ENCODE measurements around the gene HCST. TPM values are rescaled to one million over a fixed set of nuclear protein-coding genes. Genes with fewer than 3 reads are reported as not detected.
"Not testable (repeated sequence)": the region's sequence is repeated elsewhere in the genome, so short reads cannot be mapped to it uniquely, and the experiment has no call there.

Gene HCST
- total RNA-seq, 6 experiments from 2014 or later, result 0.96 to 4.1 (median 1.2) TPM

DNA sequence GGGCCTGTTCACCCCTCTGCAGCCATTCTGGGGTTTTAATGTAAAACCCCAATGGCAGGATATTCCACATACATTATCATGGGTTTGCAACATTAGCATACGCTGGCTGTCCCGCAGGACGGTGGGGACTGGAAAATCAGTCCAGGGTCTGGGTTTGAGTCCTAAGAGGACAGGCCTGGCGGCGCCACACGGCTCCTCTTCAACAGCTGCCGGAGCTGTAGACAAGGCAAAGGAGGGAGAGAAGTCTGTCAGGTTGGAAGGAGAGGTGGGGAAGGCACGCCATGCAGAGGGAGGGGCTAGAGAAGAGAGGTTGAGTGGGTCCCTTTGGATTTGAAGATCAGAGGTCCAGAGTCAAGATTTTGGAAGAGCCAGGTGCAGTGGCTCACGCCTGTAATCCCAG is 13.9 kb upstream of the HCST start:
- Mint-ChIP-seq H3K4me1 (ENCODE audit: low read depth) (0 out of 2 replicates have a peak, but pooled peaks cover 6% of the 10 kb centered on the region), H3K36me3 (ENCODE audit: low read depth) (peaks cover 39% of the 10 kb centered on the region), H3K9me3 (no peaks in the 10 kb centered on the region), H3K4me3 (no peak overlapping the region), H3K27me3 (ENCODE audit: insufficient read depth) (no peaks in the 10 kb centered on the region; the same call in 1 of the 2 replicates), H3K27ac (no peak overlapping the region)
- TF ChIP-seq, protein P1, sequence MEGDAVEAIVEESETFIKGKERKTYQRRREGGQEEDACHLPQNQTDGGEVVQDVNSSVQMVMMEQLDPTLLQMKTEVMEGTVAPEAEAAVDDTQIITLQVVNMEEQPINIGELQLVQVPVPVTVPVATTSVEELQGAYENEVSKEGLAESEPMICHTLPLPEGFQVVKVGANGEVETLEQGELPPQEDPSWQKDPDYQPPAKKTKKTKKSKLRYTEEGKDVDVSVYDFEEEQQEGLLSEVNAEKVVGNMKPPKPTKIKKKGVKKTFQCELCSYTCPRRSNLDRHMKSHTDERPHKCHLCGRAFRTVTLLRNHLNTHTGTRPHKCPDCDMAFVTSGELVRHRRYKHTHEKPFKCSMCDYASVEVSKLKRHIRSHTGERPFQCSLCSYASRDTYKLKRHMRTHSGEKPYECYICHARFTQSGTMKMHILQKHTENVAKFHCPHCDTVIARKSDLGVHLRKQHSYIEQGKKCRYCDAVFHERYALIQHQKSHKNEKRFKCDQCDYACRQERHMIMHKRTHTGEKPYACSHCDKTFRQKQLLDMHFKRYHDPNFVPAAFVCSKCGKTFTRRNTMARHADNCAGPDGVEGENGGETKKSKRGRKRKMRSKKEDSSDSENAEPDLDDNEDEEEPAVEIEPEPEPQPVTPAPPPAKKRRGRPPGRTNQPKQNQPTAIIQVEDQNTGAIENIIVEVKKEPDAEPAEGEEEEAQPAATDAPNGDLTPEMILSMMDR (IDR thresholded peaks at IDR 0.05), result no peak
- DNase-seq, result no peak

DNA sequence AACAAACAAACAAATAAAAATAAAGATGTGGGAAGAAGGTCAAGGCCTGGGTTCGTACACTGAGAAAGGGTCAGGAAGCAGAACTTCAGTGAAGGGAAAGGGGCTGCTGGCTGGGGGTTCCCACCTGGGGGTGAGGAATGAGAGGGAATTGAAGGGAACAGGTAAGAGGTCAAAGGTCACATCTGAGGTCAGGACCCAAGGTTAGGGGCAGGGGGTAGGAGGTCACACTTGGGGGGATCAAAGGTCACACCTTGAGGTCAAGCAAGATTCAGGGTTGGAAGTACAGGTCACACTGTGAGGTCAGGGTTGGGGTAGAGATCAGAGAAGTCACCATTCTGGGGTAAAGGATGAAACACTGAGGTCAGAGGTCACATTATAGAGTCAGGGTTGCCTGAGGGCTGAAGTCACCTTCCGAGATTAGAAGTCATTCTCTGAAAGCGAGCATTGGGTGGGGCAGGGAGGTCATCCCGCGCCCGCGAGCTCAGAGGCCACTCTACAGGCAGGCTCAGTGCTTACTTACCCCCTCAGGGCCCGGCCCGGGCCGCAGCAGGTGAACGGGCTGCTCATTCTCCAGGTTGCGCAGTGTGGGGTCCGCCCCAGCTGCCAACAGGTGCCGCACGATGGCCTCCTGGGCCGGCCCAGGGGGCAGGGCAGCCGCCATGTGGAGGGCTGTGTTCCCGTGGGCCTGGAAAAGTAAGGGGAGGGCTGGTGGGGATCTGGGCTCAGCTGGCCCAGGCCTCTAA is 12.8 kb upstream of the HCST start:
- DNase-seq, result no peak
- no peaks in the 10 kb centered on the region for H3K9me3 Mint-ChIP-seq
- no peak overlapping the region for H3K4me3 Mint-ChIP-seq
- TF ChIP-seq, protein P1 (IDR thresholded peaks at IDR 0.05), result no peak
- no peaks in the 10 kb centered on the region; the same call in 1 of the 2 replicates for H3K27me3 Mint-ChIP-seq (ENCODE audit: insufficient read depth)
- H3K4me1 Mint-ChIP-seq (ENCODE audit: low read depth), result 0 out of 2 replicates have a peak, but pooled peaks cover 6% of the 10 kb centered on the region
- peaks cover 39% of the 10 kb centered on the region for H3K36me3 Mint-ChIP-seq (ENCODE audit: low read depth)
- no peak overlapping the region for H3K27ac Mint-ChIP-seq

DNA sequence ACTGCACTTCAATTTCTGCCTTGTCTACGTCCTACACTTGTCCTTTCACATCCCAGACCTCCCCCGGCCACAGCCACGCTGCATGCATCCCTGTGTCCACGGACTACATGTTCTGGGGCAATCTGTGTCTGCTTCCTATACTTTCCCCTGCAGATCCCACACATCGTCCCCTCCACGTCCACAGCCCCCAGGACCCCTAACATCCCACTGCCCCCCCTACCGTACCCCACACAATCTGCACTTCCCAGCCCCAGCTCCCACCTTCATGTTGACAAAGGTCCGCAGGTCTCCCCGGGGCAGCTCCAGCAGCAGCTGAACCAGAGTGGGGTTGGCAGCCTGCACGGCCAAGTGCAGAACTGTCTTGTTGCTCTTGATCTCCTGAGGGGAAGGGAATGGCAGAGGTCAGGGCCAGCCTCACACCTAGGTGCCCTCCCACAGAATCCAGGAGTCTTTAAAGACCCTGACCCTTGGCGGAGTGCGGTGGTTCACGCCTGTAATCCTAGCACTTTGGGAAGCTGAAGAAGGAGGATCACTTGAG is 12.1 kb upstream of the HCST start:
- DNase-seq, result no peak
- H3K27ac Mint-ChIP-seq, result no peak overlapping the region
- H3K4me3 Mint-ChIP-seq, result no peak overlapping the region
- 0 out of 2 replicates have a peak, but pooled peaks cover 6% of the 10 kb centered on the region for H3K4me1 Mint-ChIP-seq (ENCODE audit: low read depth)
- TF ChIP-seq, protein P1 (IDR thresholded peaks at IDR 0.05), result no peak
- no peaks in the 10 kb centered on the region for H3K9me3 Mint-ChIP-seq
- peaks cover 39% of the 10 kb centered on the region for H3K36me3 Mint-ChIP-seq (ENCODE audit: low read depth)
- no peaks in the 10 kb centered on the region; the same call in 1 of the 2 replicates for H3K27me3 Mint-ChIP-seq (ENCODE audit: insufficient read depth)

DNA sequence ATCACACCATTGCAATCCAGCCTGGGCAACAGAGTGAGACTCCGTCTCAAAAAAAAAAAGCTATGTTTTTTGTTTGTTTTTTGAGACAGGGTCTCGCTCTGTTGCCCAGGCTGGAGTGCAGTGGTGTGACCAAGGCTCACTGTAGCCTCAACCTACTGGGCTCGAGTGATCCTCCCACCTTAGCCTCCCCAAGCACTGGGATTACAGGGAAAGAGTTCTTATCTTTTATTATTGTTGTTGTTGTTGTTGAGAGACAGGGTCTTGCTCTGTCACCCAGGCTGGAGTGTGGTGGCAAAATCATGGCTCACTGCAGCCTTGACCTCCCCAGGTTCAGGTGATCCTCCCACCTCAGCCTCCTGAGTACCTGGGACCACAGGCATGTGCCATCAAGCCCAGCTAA is 10.5 kb upstream of the HCST start:
- not testable (repeated sequence) for H3K27ac Mint-ChIP-seq; H3K27me3 Mint-ChIP-seq (ENCODE audit: insufficient read depth); H3K9me3 Mint-ChIP-seq; DNase-seq; H3K4me1 Mint-ChIP-seq (ENCODE audit: low read depth); H3K4me3 Mint-ChIP-seq
- peaks cover 37% of the 10 kb centered on the region for H3K36me3 Mint-ChIP-seq (ENCODE audit: low read depth)

DNA sequence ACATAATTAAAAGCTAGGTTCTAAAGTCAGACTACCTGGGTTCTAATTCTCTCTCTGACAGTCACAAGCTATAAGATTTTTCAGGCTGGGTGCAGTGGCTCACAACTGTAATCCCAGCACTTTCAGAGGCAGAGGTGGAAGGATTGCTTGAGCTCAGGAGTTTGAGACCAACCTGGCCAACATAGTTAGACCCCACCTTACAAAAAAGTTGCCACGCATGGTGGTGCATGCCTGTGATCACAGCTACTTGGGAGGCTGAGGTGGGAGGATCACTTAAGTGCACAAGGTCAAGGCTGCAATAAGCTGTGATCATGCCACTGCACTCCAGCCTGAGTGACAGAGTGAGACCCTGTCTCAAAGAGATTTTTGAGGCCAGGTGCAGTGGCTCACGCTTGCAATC is 8.0 kb upstream of the HCST start:
- no peak overlapping the region for H3K27ac Mint-ChIP-seq
- H3K27me3 Mint-ChIP-seq (ENCODE audit: insufficient read depth), result no peaks in the 10 kb centered on the region; the same call in 1 of the 2 replicates
- H3K36me3 Mint-ChIP-seq (ENCODE audit: low read depth), result peaks cover 22% of the 10 kb centered on the region
- H3K4me3 Mint-ChIP-seq, result no peak overlapping the region
- peaks cover 11% of the 10 kb centered on the region; the same call in 1 of the 2 replicates for H3K4me1 Mint-ChIP-seq (ENCODE audit: low read depth)
- TF ChIP-seq, protein P1 (IDR thresholded peaks at IDR 0.05), result no peak
- DNase-seq, result no peak
- no peaks in the 10 kb centered on the region for H3K9me3 Mint-ChIP-seq

All from HFFc6 (cell line).